ENCODE measurements around the gene KLF2. TPM values are rescaled to one million over a fixed set of nuclear protein-coding genes. Genes with fewer than 3 reads are reported as not detected.

Gene KLF2
- total and polyA plus RNA-seq, 2 donors (not counting 1 experiment from before 2014, with no cell fraction given) = 6.7 to 19.2 TPM

- Histone ChIP-seq H3K79me2 (ENCODE audit: control insufficient read depth, insufficient read depth, low read length) (no peaks in the 10 kb centered on the region), H3K36me3 (ENCODE audit: control insufficient read depth, insufficient read depth, low read length) (peaks cover 1% of the 10 kb centered on the region), H3K4me1 (ENCODE audit: control insufficient read depth, extremely low read depth, insufficient read depth, low read length) (no peaks in the 10 kb centered on the region), H3K27me3 (ENCODE audit: control insufficient read depth, insufficient read depth, low read length) (no peaks in the 10 kb centered on the region), H3K4me3 (replicated peaks in 1 of 4; ENCODE audit: control extremely low read depth in 1 of 4, insufficient read depth in 1 of 4, low read depth in 3 of 4, low read length in 4 of 4) (no peak overlapping the region), H3K4me2 (ENCODE audit: extremely low read depth, insufficient read depth, low read length) (no peak overlapping the region), H2AFZ (ENCODE audit: low read length) (no peak overlapping the region), H3K27ac (ENCODE audit: insufficient read depth, low read length) (no peak overlapping the region), H4K20me1 (ENCODE audit: control insufficient read depth, extremely low read depth, insufficient read depth, low read length) (no peaks in the 10 kb centered on the region), H3K9ac (ENCODE audit: insufficient read depth, low read length) (no peak overlapping the region), H3K9me3 (ENCODE audit: control insufficient read depth, insufficient read depth, low read depth, low read length) (no peaks in the 10 kb centered on the region)
- no peak for DNase-seq (ENCODE audit: low read depth in 2 of 2)
- TF ChIP-seq CTCF (conservative IDR thresholded peaks at IDR 0.05 in 1 of 2, IDR thresholded peaks at IDR 0.05 in 1 of 2; ENCODE audit: low read depth in 1 of 2, low read length in 2 of 2) = no peak
- TF ChIP-seq EZH2 (IDR thresholded peaks at IDR 0.05; ENCODE audit: low read length, missing control alignments) = no peak
Measured at GRCh38 chr19:16360738-16361137, 36.1 kb downstream of the KLF2 start.

GRCh38 chr19:16361254-16361653 lies 36.6 kb downstream of the KLF2 start:
- Histone ChIP-seq H3K27ac (ENCODE audit: insufficient read depth, low read length) (no peak overlapping the region), H3K4me2 (ENCODE audit: extremely low read depth, insufficient read depth, low read length) (no peak overlapping the region), H3K9ac (ENCODE audit: insufficient read depth, low read length) (no peak overlapping the region), H3K4me3 (replicated peaks in 1 of 4; ENCODE audit: control extremely low read depth in 1 of 4, insufficient read depth in 1 of 4, low read depth in 3 of 4, low read length in 4 of 4) (no peak overlapping the region), H2AFZ (ENCODE audit: low read length) (no peak overlapping the region), H3K36me3 (ENCODE audit: control insufficient read depth, insufficient read depth, low read length) (peaks cover 1% of the 10 kb centered on the region), H4K20me1 (ENCODE audit: control insufficient read depth, extremely low read depth, insufficient read depth, low read length) (no peaks in the 10 kb centered on the region), H3K79me2 (ENCODE audit: control insufficient read depth, insufficient read depth, low read length) (no peaks in the 10 kb centered on the region), H3K27me3 (ENCODE audit: control insufficient read depth, insufficient read depth, low read length) (no peaks in the 10 kb centered on the region), H3K9me3 (ENCODE audit: control insufficient read depth, insufficient read depth, low read depth, low read length) (no peaks in the 10 kb centered on the region), H3K4me1 (ENCODE audit: control insufficient read depth, extremely low read depth, insufficient read depth, low read length) (no peaks in the 10 kb centered on the region)
- TF ChIP-seq CTCF (conservative IDR thresholded peaks at IDR 0.05 in 1 of 2, IDR thresholded peaks at IDR 0.05 in 1 of 2; ENCODE audit: low read depth in 1 of 2, low read length in 2 of 2) (no peak), EZH2 (IDR thresholded peaks at IDR 0.05; ENCODE audit: low read length, missing control alignments) (no peak)
- peak in 1 of 2 donors; percentile 43 for DNase-seq (ENCODE audit: low read depth in 2 of 2)

GRCh38 chr19:16361926-16362325 lies 37.3 kb downstream of the KLF2 start:
- Histone ChIP-seq H3K9ac (ENCODE audit: insufficient read depth, low read length) (no peak overlapping the region), H3K4me1 (ENCODE audit: control insufficient read depth, extremely low read depth, insufficient read depth, low read length) (no peaks in the 10 kb centered on the region), H3K4me2 (ENCODE audit: extremely low read depth, insufficient read depth, low read length) (no peak overlapping the region), H3K9me3 (ENCODE audit: control insufficient read depth, insufficient read depth, low read depth, low read length) (no peaks in the 10 kb centered on the region), H3K27me3 (ENCODE audit: control insufficient read depth, insufficient read depth, low read length) (no peaks in the 10 kb centered on the region), H3K36me3 (ENCODE audit: control insufficient read depth, insufficient read depth, low read length) (peaks cover 1% of the 10 kb centered on the region), H3K4me3 (replicated peaks in 1 of 4; ENCODE audit: control extremely low read depth in 1 of 4, insufficient read depth in 1 of 4, low read depth in 3 of 4, low read length in 4 of 4) (no peak overlapping the region), H4K20me1 (ENCODE audit: control insufficient read depth, extremely low read depth, insufficient read depth, low read length) (no peaks in the 10 kb centered on the region), H3K79me2 (ENCODE audit: control insufficient read depth, insufficient read depth, low read length) (no peaks in the 10 kb centered on the region), H3K27ac (ENCODE audit: insufficient read depth, low read length) (no peak overlapping the region), H2AFZ (ENCODE audit: low read length) (no peak overlapping the region)
- TF ChIP-seq EZH2 (IDR thresholded peaks at IDR 0.05; ENCODE audit: low read length, missing control alignments) (no peak), CTCF (conservative IDR thresholded peaks at IDR 0.05 in 1 of 2, IDR thresholded peaks at IDR 0.05 in 1 of 2; ENCODE audit: low read depth in 1 of 2, low read length in 2 of 2) (no peak)
- no peak for DNase-seq (ENCODE audit: low read depth in 2 of 2)

All from fibroblast of lung (primary cell).